ENCODE results near the gene PLK1. TPM values are rescaled to one million over a fixed set of nuclear protein-coding genes. Genes with fewer than 3 reads are reported as not detected.

PLK1 gene
- total and polyA plus RNA-seq, 4 donors = 1.9 to 3.6 (median 3.2) TPM

GRCh38 chr16:23724785-23725131, 46.1 kb downstream of the PLK1 start:
- Histone ChIP-seq H3K27me3 (ENCODE audit: control insufficient read depth in 3 of 3, insufficient read depth in 3 of 3, low read length in 2 of 3) (peaks cover 0 to 2% (median 0%) of the 10 kb centered on the region in 3 donors), H3K9ac (ENCODE audit: insufficient read depth in 1 of 2, low read length in 2 of 2) (no peak overlapping the region), H3K4me3 (no peak overlapping the region), H3K4me1 (ENCODE audit: control insufficient read depth in 5 of 5, insufficient read depth in 5 of 5, low read length in 5 of 5) (no peaks in the 10 kb centered on the region), H3K36me3 (ENCODE audit: control insufficient read depth in 4 of 4, insufficient read depth in 4 of 4, low read length in 4 of 4) (no peaks in the 10 kb centered on the region), H3K27ac (ENCODE audit: low read depth in 1 of 2, low read length in 1 of 2) (no peak overlapping the region), H3K9me3 (ENCODE audit: control insufficient read depth in 4 of 4, insufficient read depth in 3 of 4, low read length in 3 of 4) (peaks cover 0 to 4% (median 1%) of the 10 kb centered on the region in 4 donors)
- TF ChIP-seq CTCF (IDR thresholded peaks at IDR 0.05; ENCODE audit: control extremely low read depth, extremely low read depth) = no peak
- DNase-seq (no peak), ATAC-seq (ENCODE audit: insufficient read depth, low FRiP score) (no peak)
- WGBS, 2 donors = 66 to 68% methylated on average over 3 of the region's 3 CpGs

GRCh38 chr16:23726710-23727109, 48.0 kb downstream of the PLK1 start:
- no peak for TF ChIP-seq CTCF (IDR thresholded peaks at IDR 0.05; ENCODE audit: control extremely low read depth, extremely low read depth)

GRCh38 chr16:23728112-23728477, 49.4 kb downstream of the PLK1 start:
- DNase-seq (no peak), ATAC-seq (ENCODE audit: insufficient read depth, low FRiP score) (no peak)
- Histone ChIP-seq H3K9ac (ENCODE audit: insufficient read depth in 1 of 2, low read length in 2 of 2) (no peak overlapping the region), H3K4me3 (no peak overlapping the region), H3K4me1 (ENCODE audit: control insufficient read depth in 5 of 5, insufficient read depth in 5 of 5, low read length in 5 of 5) (no peaks in the 10 kb centered on the region), H3K9me3 (ENCODE audit: control insufficient read depth in 4 of 4, insufficient read depth in 3 of 4, low read length in 3 of 4) (peaks cover 0 to 2% (median 0%) of the 10 kb centered on the region in 4 donors), H3K27ac (ENCODE audit: low read depth in 1 of 2, low read length in 1 of 2) (no peak overlapping the region), H3K36me3 (ENCODE audit: control insufficient read depth in 4 of 4, insufficient read depth in 4 of 4, low read length in 4 of 4) (no peaks in the 10 kb centered on the region), H3K27me3 (ENCODE audit: control insufficient read depth in 3 of 3, insufficient read depth in 3 of 3, low read length in 2 of 3) (peaks cover 0 to 3% (median 0%) of the 10 kb centered on the region in 3 donors)
- no peak for TF ChIP-seq CTCF (IDR thresholded peaks at IDR 0.05; ENCODE audit: control extremely low read depth, extremely low read depth)
- WGBS, 2 donors = 57 to 63% methylated on average over 10 of the region's 10 CpGs

More at GRCh38 chr16:23726710-23727109, 48.0 kb downstream of the PLK1 start:
- peaks cover 0 to 4% (median 0%) of the 10 kb centered on the region in 4 donors for H3K9me3 ChIP-seq (ENCODE audit: control insufficient read depth in 4 of 4, insufficient read depth in 3 of 4, low read length in 3 of 4)
- WGBS, 2 donors = 82 to 87% methylated on average over 3 of the region's 3 CpGs
- no peak overlapping the region for H3K4me3 ChIP-seq
- H3K27ac ChIP-seq (ENCODE audit: low read depth in 1 of 2, low read length in 1 of 2) = no peak overlapping the region
- DNase-seq (no peak), ATAC-seq (ENCODE audit: insufficient read depth, low FRiP score) (no peak)
- no peak overlapping the region for H3K9ac ChIP-seq (ENCODE audit: insufficient read depth in 1 of 2, low read length in 2 of 2)
- H3K27me3 ChIP-seq (ENCODE audit: control insufficient read depth in 3 of 3, insufficient read depth in 3 of 3, low read length in 2 of 3) = peaks cover 0 to under 1% (median 0%) of the 10 kb centered on the region in 3 donors
- no peaks in the 10 kb centered on the region for H3K4me1 ChIP-seq (ENCODE audit: control insufficient read depth in 5 of 5, insufficient read depth in 5 of 5, low read length in 5 of 5)
- no peaks in the 10 kb centered on the region for H3K36me3 ChIP-seq (ENCODE audit: control insufficient read depth in 4 of 4, insufficient read depth in 4 of 4, low read length in 4 of 4)
